NCI-H345 treated with DMSO at 0.1 percent for 48 hours (cell line): ENCODE measurements around the gene TRIM24.
"Not testable (repeated sequence)": the region's sequence is repeated elsewhere in the genome, so short reads cannot be mapped to it uniquely, and the experiment has no call there.

Experiments
- DNase-seq: peaks from one replicate; lab custom pipeline; 2025; ENCODE audit not compliant: unreplicated experiment; lab: John Stamatoyannopoulos, UW

TRIM24 gene

DNA sequence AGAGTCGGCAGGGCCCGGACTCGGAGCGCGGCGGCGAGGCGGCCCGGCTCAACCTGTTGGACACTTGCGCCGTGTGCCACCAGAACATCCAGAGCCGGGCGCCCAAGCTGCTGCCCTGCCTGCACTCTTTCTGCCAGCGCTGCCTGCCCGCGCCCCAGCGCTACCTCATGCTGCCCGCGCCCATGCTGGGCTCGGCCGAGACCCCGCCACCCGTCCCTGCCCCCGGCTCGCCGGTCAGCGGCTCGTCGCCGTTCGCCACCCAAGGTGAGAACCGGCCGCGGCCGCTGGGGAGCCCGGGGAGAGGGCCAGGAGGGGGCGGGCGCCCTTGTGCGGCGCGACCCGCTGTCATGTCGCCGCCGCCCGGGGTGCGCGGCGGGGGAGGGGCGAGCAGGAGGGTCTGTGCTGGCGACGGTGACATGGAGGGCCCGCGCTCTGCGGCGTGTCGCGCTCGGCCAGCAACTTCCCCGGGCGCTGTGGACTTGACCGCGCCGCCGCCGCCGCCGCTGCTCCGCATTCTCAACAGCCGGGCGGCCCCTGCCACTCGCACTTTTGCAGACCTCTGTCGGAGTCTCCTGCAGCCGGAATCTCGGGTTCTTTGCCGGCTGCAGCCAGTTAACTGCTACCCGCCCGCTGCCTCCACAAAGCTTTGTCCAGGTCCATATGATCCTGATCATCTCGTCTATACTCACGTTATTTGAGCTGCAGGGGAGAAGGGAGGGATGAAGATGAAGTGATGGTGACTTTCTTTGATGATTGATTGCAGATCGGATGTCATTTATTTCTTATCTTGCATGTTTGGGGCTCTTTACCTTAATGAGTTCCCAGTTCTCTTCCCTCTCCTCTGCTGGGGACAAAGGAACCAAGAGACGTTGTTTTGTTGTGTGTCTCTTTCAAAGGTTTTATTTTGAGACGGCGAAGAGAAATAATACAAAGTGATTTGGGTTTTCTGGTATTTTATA is 869 bp downstream of the TRIM24 start:
- peak; percentile 40 for DNase-seq

DNA sequence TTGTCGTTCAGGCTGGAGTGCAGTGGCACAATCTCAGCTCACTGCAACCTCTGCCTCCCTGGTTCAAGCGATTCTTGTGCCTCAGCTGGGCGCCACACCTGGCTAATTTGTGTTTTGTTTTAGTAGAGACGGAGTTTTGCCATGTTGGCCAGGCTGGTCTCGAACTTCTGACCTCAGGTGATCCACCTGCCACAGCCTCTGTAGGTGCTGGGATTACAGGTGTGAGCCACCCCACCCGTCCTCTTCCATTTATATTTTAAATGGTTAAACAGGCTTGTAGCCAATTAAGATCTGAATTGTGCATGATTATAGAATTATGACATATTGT is 3.2 kb downstream of the TRIM24 start:
- DNase-seq, result not testable (repeated sequence)

DNA sequence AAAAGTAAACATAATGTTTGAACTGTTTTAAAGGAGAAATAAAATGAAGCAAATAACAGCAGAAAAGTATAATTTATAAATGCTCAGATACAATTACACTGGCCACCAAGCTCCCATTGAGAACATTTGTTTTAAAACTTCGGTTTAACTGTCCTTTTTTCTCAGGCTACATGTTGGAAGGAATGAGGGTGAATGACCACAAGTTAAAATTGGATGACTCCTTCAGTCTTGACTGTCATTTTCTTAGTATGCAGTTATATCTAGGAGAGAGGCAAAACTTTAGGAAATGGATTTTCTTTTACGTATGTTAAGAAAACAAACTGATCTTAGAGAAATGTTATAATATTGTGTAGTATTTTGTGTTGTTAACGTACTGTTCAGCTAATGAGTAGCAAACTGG is 5.0 kb downstream of the TRIM24 start:
- no peak for DNase-seq

- DNase-seq, result not testable (repeated sequence)
These were observed 6.2 kb downstream of the TRIM24 start for GRCh38 chr7:138466069-138466756.

DNA sequence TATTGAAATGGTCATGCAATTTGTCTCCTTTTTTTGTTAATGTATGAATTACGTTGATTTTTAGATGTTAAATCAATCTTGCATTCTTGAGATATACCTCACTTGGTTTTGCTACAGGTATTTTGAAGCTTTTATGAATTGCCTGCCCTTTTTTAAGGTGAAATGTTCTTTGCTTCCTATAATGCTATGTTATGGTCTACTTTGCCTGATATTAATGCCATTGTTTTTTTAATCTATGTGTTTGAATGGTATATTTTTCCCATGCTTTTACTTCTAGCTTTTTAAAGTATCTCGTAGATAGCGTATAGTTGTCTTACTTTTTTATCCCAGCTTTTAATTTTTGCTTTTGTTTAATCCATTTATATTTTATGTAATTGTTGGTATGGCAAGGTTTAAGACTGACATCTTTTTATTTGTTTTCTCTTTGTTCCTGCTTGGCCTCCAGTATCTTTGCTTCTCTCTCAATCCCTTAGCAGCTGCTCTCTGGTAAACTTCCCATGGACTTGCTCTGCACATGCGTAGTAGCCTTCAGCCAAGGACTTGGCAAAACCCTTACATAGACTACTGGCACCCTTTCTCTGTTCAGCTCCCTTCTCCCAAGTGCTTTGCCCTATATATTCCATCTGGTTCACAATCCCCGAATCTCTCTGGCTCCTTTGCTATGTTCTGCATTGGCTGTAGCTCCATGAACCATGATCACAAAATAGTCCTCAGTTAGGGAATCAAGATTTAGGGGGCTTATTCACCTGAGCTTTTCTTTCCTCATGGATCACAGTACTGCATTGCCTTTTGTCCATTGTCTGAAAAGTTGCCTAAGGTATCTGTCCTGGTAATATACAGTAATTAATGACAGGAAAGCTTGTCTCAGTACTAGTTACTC is 8.4 kb downstream of the TRIM24 start:
- no peak for DNase-seq

GRCh38 chr7:138470391-138471157 is 10.5 kb downstream of the TRIM24 start:
- DNase-seq, result no peak

- no peak for DNase-seq
These were observed 12.4 kb downstream of the TRIM24 start for GRCh38 chr7:138472292-138473079.

DNA sequence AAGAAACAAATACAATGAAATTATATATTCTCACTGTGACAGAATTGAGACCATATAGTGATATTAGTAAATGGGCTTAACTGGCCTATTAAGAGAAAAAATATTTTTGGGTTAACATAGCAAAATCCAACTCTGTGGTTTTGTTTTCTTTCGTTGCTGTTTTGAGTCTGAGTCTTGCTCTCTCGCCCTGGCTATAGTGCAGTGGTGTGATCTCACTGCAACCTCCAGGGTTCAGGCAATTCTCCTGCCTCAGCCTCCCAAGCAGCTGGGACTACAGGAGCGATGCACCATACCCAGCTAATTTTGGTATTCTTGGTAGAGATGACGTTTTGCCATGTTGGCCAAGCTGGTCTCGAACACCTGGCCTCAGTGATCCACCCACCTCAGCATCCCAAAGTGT is 15.3 kb downstream of the TRIM24 start:
- DNase-seq, result no peak

DNA sequence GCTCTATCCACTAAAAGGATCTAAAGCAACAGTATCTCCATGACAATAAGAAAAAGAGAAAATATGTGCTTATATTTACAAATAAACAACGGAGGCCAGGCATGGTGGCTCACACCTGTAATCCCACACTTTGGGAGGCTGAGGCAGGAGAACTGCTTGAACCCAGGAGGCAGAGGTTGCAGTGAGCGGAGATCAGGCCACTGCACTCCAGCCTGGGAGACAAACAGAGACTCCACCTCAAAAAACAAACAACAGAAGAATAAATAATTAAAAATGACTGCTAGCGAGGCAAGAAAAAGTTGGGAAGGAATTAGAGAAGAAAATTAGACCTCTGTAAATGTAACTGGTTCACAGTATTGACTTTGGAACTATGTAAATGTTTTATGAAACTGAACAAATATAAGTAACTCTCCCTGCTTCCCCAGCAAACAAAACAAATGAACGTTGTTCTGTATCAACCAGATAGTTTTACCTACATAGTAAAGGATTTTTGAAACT is 17.1 kb downstream of the TRIM24 start:
- no peak for DNase-seq

DNA sequence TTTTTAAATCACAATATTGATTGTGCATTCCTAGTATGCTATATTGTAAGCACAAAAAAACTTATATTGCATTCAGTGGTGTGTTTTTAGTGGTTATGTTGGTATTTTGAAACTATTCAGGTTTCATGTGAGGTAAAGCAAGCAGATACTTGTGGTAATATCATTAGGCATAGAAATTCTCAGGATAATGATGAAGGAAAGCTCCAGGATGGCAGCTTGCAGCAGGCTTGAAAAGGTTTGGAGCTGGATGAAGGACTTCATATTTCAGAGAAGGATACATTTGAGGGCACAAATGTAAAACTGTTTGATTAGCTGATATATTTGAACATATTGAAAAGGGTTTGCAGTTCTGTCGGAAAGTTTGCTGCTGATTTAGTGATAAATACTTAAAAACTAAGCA is 17.5 kb downstream of the TRIM24 start:
- no peak for DNase-seq

- peak; percentile 56 for DNase-seq
These were observed 18.4 kb downstream of the TRIM24 start for GRCh38 chr7:138478499-138478908.

GRCh38 chr7:138480527-138480926 is 20.5 kb downstream of the TRIM24 start:
- DNase-seq, result no peak

DNA sequence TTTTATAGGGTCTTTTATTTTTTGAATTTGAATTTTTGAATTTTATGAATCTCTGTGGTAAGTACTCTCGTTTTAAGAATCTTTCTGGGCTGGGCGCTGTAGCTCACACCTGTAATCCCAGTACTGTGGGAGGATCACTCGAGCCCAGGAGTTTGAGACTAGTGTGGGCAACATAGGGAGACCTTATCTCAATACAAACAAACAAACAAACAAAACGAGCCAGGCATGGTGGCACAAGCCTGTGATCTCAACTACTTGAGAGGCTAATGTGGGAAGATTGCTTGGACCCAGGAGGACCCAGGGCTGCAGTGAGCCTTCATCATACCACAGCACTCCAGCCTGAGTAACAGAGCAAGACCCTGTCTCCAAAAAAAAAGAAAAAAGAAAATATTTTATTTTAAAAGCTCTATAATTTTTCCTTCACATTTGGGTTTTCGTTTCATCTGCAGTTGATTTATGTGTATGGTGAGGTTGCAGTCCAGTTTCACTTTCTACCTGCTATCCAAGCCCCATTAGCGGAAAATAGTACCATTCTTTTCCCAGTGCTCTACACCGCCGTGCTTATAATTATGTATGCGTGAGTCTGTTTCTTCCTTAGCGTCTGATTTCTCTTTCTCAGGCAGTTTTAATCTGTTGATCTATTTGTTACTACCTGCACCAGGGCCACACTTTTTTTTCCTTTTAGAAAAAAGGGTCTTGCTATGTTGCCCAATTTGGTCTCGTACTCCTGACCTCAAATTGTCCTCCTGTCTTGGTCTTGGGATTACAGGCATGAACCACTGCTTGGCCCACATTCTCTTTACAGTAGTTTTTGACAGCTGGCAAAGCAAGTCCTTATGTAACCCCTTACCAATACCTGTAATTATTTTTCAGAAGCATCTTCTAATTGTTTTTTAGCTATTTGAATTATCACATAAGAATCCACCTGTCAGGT is 21.7 kb downstream of the TRIM24 start:
- DNase-seq, result no peak

DNA sequence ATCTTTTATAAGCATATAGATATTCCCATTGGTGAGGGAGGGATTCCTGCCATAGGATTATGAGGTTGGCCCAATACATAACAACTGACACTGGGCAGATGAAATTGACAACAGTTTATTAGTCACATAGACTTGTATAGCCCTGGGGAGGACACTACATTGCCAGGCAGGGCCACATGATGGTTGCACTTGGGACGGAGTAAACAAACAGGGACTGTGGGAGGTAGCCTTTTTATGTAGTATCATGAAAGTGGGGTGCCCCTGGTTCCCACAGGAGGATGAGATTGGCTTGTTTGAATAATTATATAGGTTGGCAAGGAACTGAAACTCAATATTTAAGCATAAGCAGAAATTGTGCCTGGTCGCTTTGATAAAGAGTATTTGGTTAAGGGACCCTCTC is 23.5 kb downstream of the TRIM24 start:
- DNase-seq, result no peak

DNA sequence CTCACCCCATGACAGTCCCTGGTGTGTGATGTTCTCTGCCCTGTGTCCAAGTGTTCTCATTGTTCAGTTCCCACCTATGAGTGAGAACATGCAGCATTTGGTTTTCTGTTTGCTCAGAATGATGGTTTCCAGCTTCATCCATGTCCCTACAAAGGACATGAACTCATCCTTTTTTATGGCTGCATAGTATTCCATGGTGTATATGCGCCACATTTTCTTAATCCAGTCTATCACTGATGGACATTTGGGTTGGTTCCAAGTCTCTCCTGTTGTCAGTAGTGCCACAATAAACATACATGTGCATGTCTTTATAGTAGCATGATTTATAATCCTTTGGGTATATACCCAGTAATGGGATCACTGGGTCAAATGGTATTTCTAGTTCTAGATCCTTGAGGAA is 25.4 kb downstream of the TRIM24 start:
- DNase-seq, result not testable (repeated sequence)

DNA sequence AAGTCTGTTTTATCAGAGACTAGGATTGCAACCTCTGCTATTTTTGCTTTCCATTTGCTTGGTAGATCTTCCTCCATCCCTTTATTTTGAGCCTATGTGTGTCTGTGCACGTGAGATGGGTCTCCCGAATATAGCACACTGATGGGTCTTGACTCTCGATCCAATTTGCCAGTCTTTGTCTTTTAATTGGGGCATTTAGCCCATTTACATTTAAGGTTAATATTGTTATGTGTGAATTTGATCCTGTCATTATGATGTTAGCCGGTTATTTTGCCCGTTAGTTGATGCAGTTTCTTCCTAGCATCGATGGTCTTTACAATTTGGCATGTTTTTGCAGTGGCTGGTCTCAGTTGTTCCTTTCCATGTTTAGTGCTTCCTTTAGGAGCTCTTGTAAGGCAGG is 29.1 kb downstream of the TRIM24 start:
- not testable (repeated sequence) for DNase-seq

GRCh38 chr7:138491612-138492386 is 31.7 kb downstream of the TRIM24 start:
- no peak for DNase-seq

- DNase-seq, result no peak
These were observed 32.4 kb downstream of the TRIM24 start for GRCh38 chr7:138492423-138492822.
